Glutamatergic neuron (in vitro differentiated cells): ENCODE results near the gene CD34. TPM values are rescaled to one million over a fixed set of nuclear protein-coding genes. Genes with fewer than 3 reads are reported as not detected.

Experiments
- DNase-seq: peaks from one replicate; pipeline ENCODE4 v3.0.0; 2022
- H3K27ac Mint-ChIP-seq: one replicate; pipeline ENCODE4 v1.8.0; 2020; ENCODE audit warnings: mild to moderate bottlenecking, mixed read lengths, inconsistent platforms; ENCODE audit not compliant: unreplicated experiment
- H3K27me3 Mint-ChIP-seq: one replicate; pipeline ENCODE4 v1.8.0; 2020; ENCODE audit warnings: mild to moderate bottlenecking, moderate library complexity, mixed read lengths, inconsistent platforms; ENCODE audit not compliant: unreplicated experiment
- H3K36me3 Mint-ChIP-seq: one replicate; pipeline ENCODE4 v1.8.0; 2020; ENCODE audit warnings: mild to moderate bottlenecking, mixed read lengths, inconsistent platforms; ENCODE audit not compliant: unreplicated experiment
- H3K4me1 Mint-ChIP-seq: one replicate; pipeline ENCODE4 v1.8.0; 2020; ENCODE audit warnings: mild to moderate bottlenecking, low read depth, mixed read lengths, inconsistent platforms; ENCODE audit not compliant: unreplicated experiment
- H3K4me3 Mint-ChIP-seq: one replicate; pipeline ENCODE4 v1.8.0; 2020; ENCODE audit warnings: mild to moderate bottlenecking, mixed read lengths, inconsistent platforms; ENCODE audit not compliant: unreplicated experiment
- H3K9me3 Mint-ChIP-seq: one replicate; pipeline ENCODE4 v1.8.0; 2020; ENCODE audit warnings: mild to moderate bottlenecking, moderate library complexity, mixed read lengths, inconsistent platforms; ENCODE audit not compliant: unreplicated experiment
- CTCF ChIP-seq: fragments of 200-600 bp; sonication (generic); IDR thresholded peaks from one replicate; pipeline ENCODE4 v1.5.0; 2021; ENCODE audit not compliant: partially characterized antibody, unreplicated experiment
- total RNA-seq: library from RNA; stranded (reverse); fragmentation: NEBNext Ultra II Directional; extraction: Animal tissue kit (Norgen Biotek cat#: 25700); gene quantifications from one replicate; pipeline ENCODE4 v1.2.1, GENCODE V29; 2021; ENCODE audit not compliant: unreplicated experiment

The CD34 gene
- total RNA-seq, 1 donor from 2014 or later, result 0.20 TPM

- Mint-ChIP-seq H3K4me3 (no peak overlapping the region), H3K4me1 (no peaks in the 10 kb centered on the region), H3K36me3 (no peaks in the 10 kb centered on the region), H3K9me3 (peaks cover 2% of the 10 kb centered on the region), H3K27ac (no peak overlapping the region), H3K27me3 (peaks cover 2% of the 10 kb centered on the region)
- DNase-seq, result no peak
- no peak for TF ChIP-seq CTCF
These were observed 49.3 kb downstream of the CD34 start for GRCh38 chr1:207861442-207862177.

- H3K27me3 Mint-ChIP-seq, result no peaks in the 10 kb centered on the region
- H3K27ac Mint-ChIP-seq, result no peak overlapping the region
- H3K36me3 Mint-ChIP-seq, result no peaks in the 10 kb centered on the region
- H3K9me3 Mint-ChIP-seq, result peaks cover 2% of the 10 kb centered on the region
- TF ChIP-seq CTCF, result no peak
- no peaks in the 10 kb centered on the region for H3K4me1 Mint-ChIP-seq
- H3K4me3 Mint-ChIP-seq, result no peak overlapping the region
- DNase-seq, result no peak
These were observed 50.4 kb downstream of the CD34 start for GRCh38 chr1:207860531-207860930.

- TF ChIP-seq CTCF, result no peak
- no peak overlapping the region for H3K27ac Mint-ChIP-seq
- H3K27me3 Mint-ChIP-seq, result peaks cover 2% of the 10 kb centered on the region
- peaks cover 2% of the 10 kb centered on the region for H3K9me3 Mint-ChIP-seq
- no peaks in the 10 kb centered on the region for H3K4me1 Mint-ChIP-seq
- no peak overlapping the region for H3K4me3 Mint-ChIP-seq
- DNase-seq, result no peak
- H3K36me3 Mint-ChIP-seq, result no peaks in the 10 kb centered on the region
These were observed 52.1 kb downstream of the CD34 start for GRCh38 chr1:207858806-207859205.

- Mint-ChIP-seq H3K4me1 (peaks cover 3% of the 10 kb centered on the region), H3K4me3 (no peak overlapping the region), H3K36me3 (no peaks in the 10 kb centered on the region), H3K9me3 (peaks cover 2% of the 10 kb centered on the region), H3K27ac (no peak overlapping the region), H3K27me3 (peaks cover 2% of the 10 kb centered on the region)
- DNase-seq, result no peak
- no peak for TF ChIP-seq CTCF
These were observed 52.6 kb downstream of the CD34 start for GRCh38 chr1:207858281-207858680.

GRCh38 chr1:207857447-207857846 is 53.5 kb downstream of the CD34 start:
- no peak for TF ChIP-seq CTCF
- Mint-ChIP-seq H3K27ac (no peak overlapping the region), H3K4me1 (peaks cover 3% of the 10 kb centered on the region), H3K9me3 (no peaks in the 10 kb centered on the region), H3K4me3 (no peak overlapping the region), H3K27me3 (peaks cover 2% of the 10 kb centered on the region), H3K36me3 (no peaks in the 10 kb centered on the region)
- DNase-seq, result no peak
